ENCODE measurements around the gene TXNRD1.

The TXNRD1 gene

DNA sequence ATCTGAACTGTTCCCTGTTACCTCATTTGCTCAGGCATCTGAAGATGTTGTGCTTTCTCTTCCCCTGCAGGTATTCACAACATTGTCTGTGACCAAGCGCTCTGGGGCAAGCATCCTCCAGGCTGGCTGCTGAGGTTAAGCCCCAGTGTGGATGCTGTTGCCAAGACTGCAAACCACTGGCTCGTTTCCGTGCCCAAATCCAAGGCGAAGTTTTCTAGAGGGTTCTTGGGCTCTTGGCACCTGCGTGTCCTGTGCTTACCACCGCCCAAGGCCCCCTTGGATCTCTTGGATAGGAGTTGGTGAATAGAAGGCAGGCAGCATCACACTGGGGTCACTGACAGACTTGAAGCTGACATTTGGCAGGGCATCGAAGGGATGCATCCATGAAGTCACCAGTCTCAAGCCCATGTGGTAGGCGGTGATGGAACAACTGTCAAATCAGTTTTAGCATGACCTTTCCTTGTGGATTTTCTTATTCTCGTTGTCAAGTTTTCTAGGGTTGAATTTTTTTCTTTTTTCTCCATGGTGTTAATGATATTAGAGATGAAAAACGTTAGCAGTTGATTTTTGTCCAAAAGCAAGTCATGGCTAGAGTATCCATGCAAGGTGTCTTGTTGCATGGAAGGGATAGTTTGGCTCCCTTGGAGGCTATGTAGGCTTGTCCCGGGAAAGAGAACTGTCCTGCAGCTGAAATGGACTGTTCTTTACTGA lies 132.9 kb downstream of the TXNRD1 start:
- H3K4me1 ChIP-seq (ENCODE audit: control insufficient read depth, insufficient read depth, low read length): no peaks in the 10 kb centered on the region
- peaks cover 17% of the 10 kb centered on the region for H3K36me3 ChIP-seq (ENCODE audit: control insufficient read depth, insufficient read depth, low read length)
- no peaks in the 10 kb centered on the region for H3K27me3 ChIP-seq (ENCODE audit: control insufficient read depth, insufficient read depth, low read length, poor library complexity, severe bottlenecking)
- H3K9me3 ChIP-seq (ENCODE audit: control insufficient read depth, low read length): no peaks in the 10 kb centered on the region
- H3K4me3 ChIP-seq (ENCODE audit: insufficient read depth, low read depth, low read length): no peak overlapping the region
- H3K27ac ChIP-seq (ENCODE audit: insufficient read depth, low read depth, low read length, poor library complexity, severe bottlenecking): no peak overlapping the region
- WGBS, 2 experiments: 95 to 97% methylated on average over 11 of the region's 11 CpGs

DNA sequence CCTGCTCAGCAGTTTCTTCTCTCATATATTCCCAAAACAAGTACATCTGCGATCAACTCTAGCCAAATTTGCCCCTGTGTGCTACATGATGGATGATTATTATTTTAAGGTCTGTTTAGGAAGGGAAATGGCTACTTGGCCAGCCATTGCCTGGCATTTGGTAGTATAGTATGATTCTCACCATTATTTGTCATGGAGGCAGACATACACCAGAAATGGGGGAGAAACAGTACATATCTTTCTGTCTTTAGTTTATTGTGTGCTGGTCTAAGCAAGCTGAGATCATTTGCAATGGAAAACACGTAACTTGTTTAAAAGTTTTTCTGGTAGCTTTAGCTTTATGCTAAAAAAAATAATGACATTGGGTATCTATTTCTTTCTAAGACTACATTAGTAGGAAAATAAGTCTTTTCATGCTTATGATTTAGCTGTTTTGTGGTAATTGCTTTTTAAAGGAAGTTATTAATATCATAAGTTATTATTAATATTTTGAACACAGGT lies 133.5 kb downstream of the TXNRD1 start:
- no peaks in the 10 kb centered on the region for H3K27me3 ChIP-seq (ENCODE audit: control insufficient read depth, insufficient read depth, low read length, poor library complexity, severe bottlenecking)
- H3K4me1 ChIP-seq (ENCODE audit: control insufficient read depth, insufficient read depth, low read length): no peaks in the 10 kb centered on the region
- WGBS, 2 experiments: 100% methylated on average over 1 to 2 of the region's 2 CpGs
- H3K9me3 ChIP-seq (ENCODE audit: control insufficient read depth, low read length): no peaks in the 10 kb centered on the region
- H3K27ac ChIP-seq (ENCODE audit: insufficient read depth, low read depth, low read length, poor library complexity, severe bottlenecking): no peak overlapping the region
- no peak overlapping the region for H3K4me3 ChIP-seq (ENCODE audit: insufficient read depth, low read depth, low read length)
- peaks cover 17% of the 10 kb centered on the region for H3K36me3 ChIP-seq (ENCODE audit: control insufficient read depth, insufficient read depth, low read length)

DNA sequence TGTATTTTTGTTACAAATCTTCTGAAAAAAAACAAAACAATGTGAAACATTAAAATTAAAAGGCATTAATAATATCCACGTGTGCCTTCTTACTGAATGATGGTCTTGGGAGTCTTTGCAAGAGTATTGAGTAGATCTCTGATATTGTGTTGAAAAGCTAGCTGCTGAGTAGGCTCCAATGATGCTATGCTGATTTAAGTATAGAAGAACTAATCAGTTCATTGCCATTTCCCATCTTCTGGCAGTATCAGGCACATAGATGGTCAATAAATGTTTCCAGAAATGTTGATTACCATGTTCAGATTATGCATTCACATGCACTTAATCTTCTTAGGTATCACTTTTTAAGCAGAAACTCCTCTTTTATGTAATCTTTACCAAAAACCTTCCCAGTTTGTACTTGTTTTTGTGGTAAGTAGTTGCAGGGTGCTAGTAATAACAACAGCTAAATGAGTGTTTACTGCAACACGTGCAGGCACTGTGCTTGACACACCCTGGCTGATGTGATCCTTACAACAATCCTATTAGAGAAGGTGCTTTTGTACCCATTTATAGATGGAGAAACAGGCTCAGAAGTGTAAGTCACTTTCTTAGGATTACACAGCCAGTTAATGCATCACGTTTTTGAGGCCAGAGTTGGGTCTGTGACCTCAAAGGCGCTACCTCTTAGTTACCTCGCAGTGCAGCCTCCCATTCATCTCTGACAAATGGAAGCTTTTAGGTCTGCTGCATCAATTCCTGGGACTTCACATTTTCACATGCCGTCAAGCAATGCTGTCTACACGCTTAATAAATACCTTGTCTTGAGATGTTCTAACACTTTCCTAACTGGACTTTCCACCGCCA lies 134.9 kb downstream of the TXNRD1 start:
- Histone ChIP-seq H3K27me3 (ENCODE audit: control insufficient read depth, insufficient read depth, low read length, poor library complexity, severe bottlenecking) (no peaks in the 10 kb centered on the region), H3K4me3 (ENCODE audit: insufficient read depth, low read depth, low read length) (no peak overlapping the region), H3K27ac (ENCODE audit: insufficient read depth, low read depth, low read length, poor library complexity, severe bottlenecking) (no peak overlapping the region), H3K4me1 (ENCODE audit: control insufficient read depth, insufficient read depth, low read length) (no peaks in the 10 kb centered on the region), H3K36me3 (ENCODE audit: control insufficient read depth, insufficient read depth, low read length) (peaks cover 17% of the 10 kb centered on the region), H3K9me3 (ENCODE audit: control insufficient read depth, low read length) (no peaks in the 10 kb centered on the region)
- 92 to 95% methylated on average over 8 of the region's 8 CpGs for WGBS, 2 experiments

DNA sequence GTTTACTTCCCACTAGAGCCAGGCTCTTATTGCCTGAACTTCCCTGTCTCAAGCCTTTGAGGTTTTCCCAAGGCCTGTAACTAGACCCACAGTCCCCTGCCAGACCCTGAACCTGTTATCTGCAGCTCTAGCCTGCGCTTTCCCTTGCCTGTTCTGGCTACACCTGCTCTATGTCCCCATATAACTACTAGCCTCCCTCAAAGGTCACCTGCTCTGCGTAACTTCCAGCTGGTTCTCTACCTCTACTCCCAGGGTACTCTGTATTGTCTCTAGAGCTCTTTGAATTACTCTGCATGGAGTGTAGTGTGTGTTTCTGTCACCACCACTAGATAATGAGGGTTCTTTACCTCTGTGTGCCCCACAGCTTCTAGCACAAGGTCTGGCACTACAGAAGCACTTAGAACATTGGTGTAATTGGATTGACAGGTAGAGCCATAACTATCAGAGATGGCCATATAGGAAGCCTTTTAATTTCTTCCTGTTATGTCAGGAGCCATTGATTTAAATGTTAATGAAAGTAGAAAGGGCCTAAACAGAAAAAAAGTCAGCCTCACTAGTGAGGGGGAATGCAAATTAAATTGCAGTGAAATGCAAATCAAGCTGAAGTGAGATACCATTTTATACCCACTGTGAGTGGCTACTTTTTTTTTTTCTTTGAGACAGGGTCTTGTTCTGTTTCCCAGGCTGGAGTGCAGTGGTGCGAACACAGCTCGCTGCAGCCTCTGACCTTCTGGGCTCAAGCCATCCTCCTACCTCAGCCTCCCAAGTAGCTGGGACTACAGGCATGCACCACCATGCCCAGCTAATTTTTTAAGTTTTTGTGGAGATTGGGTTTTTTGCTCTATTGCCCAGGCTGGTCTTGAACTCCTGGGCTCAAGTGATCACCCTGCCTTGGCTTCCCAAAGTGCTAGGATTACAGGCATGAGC lies 135.7 kb downstream of the TXNRD1 start:
- no peaks in the 10 kb centered on the region for H3K27me3 ChIP-seq (ENCODE audit: control insufficient read depth, insufficient read depth, low read length, poor library complexity, severe bottlenecking)
- H3K4me3 ChIP-seq (ENCODE audit: insufficient read depth, low read depth, low read length): no peak overlapping the region
- H3K27ac ChIP-seq (ENCODE audit: insufficient read depth, low read depth, low read length, poor library complexity, severe bottlenecking): no peak overlapping the region
- WGBS, 2 experiments: 87 to 95% methylated on average over 4 of the region's 4 CpGs
- no peaks in the 10 kb centered on the region for H3K9me3 ChIP-seq (ENCODE audit: control insufficient read depth, low read length)
- no peaks in the 10 kb centered on the region for H3K4me1 ChIP-seq (ENCODE audit: control insufficient read depth, insufficient read depth, low read length)
- H3K36me3 ChIP-seq (ENCODE audit: control insufficient read depth, insufficient read depth, low read length): peaks cover 17% of the 10 kb centered on the region

DNA sequence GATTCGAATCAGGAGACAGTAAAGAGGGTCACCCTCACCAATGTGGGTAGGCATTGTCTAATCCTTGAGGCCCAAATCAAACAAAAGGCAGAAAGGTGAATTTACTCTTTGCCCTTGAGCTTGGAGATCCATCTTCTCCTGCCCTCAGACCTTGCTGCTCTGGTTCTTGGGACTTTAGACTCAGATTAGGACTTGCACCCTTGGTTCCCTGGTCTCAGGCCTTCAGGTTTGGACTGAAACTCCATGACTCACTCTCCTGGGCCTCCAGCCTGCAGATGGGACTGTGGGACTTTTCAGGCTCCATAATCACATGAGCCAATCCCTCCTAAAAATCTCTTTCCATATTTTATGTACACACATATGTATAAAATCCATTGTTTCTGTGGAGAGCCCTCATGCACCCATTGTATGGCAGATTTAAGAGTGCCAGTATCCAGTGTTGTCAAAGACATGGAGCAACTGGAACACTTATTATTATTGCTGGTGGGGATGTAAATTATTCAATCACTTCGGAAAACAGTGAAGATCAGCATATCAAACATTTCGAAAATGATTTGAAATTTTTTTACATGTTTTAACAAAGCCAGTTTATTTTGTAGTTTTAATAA lies 136.6 kb downstream of the TXNRD1 start:
- H3K4me3 ChIP-seq (ENCODE audit: insufficient read depth, low read depth, low read length): no peak overlapping the region
- no peaks in the 10 kb centered on the region for H3K9me3 ChIP-seq (ENCODE audit: control insufficient read depth, low read length)
- H3K4me1 ChIP-seq (ENCODE audit: control insufficient read depth, insufficient read depth, low read length): no peaks in the 10 kb centered on the region
- H3K27ac ChIP-seq (ENCODE audit: insufficient read depth, low read depth, low read length, poor library complexity, severe bottlenecking): no peak overlapping the region
- no peaks in the 10 kb centered on the region for H3K27me3 ChIP-seq (ENCODE audit: control insufficient read depth, insufficient read depth, low read length, poor library complexity, severe bottlenecking)
- peaks cover 17% of the 10 kb centered on the region for H3K36me3 ChIP-seq (ENCODE audit: control insufficient read depth, insufficient read depth, low read length)
- 98% methylated on average over 2 of the region's 3 CpGs for WGBS, 2 experiments

DNA sequence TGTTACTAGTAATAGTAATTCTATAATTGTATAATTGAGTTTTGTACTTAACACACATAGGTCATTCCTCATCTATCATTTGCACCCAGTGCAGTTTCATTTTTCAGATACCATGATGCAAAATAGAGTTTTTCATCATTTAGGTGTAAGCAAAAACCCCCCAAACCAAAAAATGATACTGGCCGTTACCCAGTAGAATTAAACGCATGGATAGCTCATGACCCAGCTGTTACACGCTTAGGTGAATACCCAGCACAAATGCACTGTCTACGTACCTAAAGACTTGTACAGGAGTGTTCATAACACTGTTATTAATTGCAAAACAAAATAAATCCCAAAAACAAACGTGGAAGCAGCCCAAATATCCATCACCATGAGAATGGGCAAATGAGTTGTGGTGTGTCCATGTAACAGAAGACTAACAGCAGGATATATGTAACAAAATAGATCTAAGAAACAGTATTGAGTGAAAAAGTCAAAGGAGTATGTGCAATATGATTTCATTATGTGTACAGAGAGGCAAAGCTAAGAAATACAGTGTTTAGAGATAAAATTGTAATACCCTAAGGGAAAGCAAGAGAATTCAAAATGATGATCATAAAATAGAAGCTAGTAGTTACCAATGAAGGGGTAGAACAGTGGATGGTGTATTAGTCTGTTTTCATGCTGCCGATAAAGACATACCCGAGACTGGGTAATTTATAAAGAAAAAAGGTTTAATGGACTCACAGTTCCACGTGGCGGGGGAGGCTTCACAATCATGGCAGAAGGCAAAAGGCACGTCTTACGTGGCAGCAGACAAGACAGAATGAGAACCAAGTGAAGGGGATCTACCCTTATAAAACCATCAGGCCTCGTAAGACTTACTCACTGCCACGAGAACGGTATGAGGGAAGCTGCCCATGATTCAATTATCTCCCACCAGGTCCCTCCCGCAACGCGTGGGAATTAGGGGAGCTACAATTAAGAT lies 137.7 kb downstream of the TXNRD1 start:
- whole genome bisulfite sequencing, 2 experiments: 91 to 95% methylated on average over 17 of the region's 17 CpGs
- H3K9me3 ChIP-seq (ENCODE audit: control insufficient read depth, low read length): no peaks in the 10 kb centered on the region
- no peak overlapping the region for H3K27ac ChIP-seq (ENCODE audit: insufficient read depth, low read depth, low read length, poor library complexity, severe bottlenecking)
- no peaks in the 10 kb centered on the region for H3K27me3 ChIP-seq (ENCODE audit: control insufficient read depth, insufficient read depth, low read length, poor library complexity, severe bottlenecking)
- H3K4me1 ChIP-seq (ENCODE audit: control insufficient read depth, insufficient read depth, low read length): no peaks in the 10 kb centered on the region
- no peak overlapping the region for H3K4me3 ChIP-seq (ENCODE audit: insufficient read depth, low read depth, low read length)
- peaks cover 13% of the 10 kb centered on the region for H3K36me3 ChIP-seq (ENCODE audit: control insufficient read depth, insufficient read depth, low read length)

DNA sequence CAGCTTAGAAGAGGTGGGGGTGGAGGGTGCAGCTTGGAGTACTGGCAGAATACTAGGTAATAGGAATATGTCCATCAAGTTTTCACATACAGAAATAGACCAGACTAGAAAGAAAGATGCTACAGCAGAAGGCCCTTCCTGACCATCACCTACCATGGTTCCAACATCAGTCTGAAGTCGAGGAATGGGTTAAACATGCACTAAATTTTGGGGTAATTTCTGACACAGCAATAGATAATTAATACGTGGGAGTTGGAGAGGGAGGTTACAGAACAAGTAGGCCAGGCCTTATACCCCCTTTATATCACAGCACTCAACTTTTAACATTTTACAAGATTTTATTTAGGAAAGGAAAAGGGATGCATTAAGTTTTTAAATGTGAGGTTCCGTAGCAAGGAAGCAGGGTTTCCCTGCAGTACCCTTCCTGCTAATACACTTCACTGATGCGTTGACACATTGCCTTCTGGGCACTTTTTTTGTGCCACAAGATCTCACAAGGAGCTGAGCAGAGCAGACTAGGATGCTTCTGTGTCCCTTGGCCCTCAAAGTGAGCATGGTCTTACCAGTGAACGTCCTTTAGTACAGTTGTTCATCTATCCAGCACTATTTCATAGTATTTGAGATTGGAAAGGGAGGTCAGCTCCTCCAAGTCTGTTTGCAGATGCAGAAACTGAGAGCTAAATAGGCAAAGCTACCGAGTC lies 138.7 kb downstream of the TXNRD1 start:
- Histone ChIP-seq H3K36me3 (ENCODE audit: control insufficient read depth, insufficient read depth, low read length) (peaks cover 8% of the 10 kb centered on the region), H3K4me3 (ENCODE audit: insufficient read depth, low read depth, low read length) (no peak overlapping the region), H3K9me3 (ENCODE audit: control insufficient read depth, low read length) (no peaks in the 10 kb centered on the region), H3K27ac (ENCODE audit: insufficient read depth, low read depth, low read length, poor library complexity, severe bottlenecking) (no peak overlapping the region), H3K4me1 (ENCODE audit: control insufficient read depth, insufficient read depth, low read length) (no peaks in the 10 kb centered on the region), H3K27me3 (ENCODE audit: control insufficient read depth, insufficient read depth, low read length, poor library complexity, severe bottlenecking) (no peaks in the 10 kb centered on the region)
- WGBS, 2 experiments: 94 to 95% methylated on average over 5 of the region's 6 CpGs

DNA sequence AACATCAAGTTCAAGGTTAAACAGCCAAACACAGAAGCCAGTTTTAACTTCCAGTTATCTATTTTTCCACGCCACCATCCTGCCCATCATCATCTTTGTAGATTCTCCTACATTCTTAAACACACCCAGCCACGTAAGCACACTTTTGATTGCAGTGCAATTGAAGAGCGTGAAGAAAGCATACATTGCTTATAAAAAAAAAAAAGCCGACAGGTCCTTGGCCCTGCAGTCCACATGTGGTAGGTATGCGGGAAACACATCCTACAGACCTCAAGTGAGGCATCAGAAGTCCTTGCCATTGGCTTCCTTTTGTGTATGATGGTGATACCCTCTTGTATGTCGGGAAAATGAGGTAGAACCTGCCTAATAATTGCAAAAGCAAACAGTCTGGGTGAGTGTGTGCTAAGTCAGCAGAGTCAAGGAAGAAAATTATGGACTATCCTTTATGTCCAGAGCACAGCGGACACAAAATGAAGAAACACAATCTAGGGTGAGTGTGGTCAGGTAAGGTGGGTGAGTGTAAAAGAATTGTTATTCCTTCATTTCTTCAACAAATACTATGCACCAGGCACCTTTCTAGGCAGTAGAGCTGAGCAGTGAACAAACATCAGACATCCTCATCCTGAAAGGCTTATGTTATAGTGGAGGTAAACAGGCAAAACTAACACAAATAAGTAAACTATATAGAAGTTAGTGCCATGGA lies 139.4 kb downstream of the TXNRD1 start:
- 91 to 94% methylated on average over 7 of the region's 7 CpGs for WGBS, 2 experiments
- Histone ChIP-seq H3K4me3 (ENCODE audit: insufficient read depth, low read depth, low read length) (no peak overlapping the region), H3K27ac (ENCODE audit: insufficient read depth, low read depth, low read length, poor library complexity, severe bottlenecking) (no peak overlapping the region), H3K9me3 (ENCODE audit: control insufficient read depth, low read length) (no peaks in the 10 kb centered on the region), H3K27me3 (ENCODE audit: control insufficient read depth, insufficient read depth, low read length, poor library complexity, severe bottlenecking) (no peaks in the 10 kb centered on the region), H3K4me1 (ENCODE audit: control insufficient read depth, insufficient read depth, low read length) (no peaks in the 10 kb centered on the region), H3K36me3 (ENCODE audit: control insufficient read depth, insufficient read depth, low read length) (peaks cover 5% of the 10 kb centered on the region)
